ENCODE data around the gene PILRA. TPM values are rescaled to one million over a fixed set of nuclear protein-coding genes. Genes with fewer than 3 reads are reported as not detected.

PILRA gene
- total RNA-seq, 1 donor from 2014 or later: 21.6 TPM

- no peak for DNase-seq (ENCODE audit: low spot score)
These were observed 37.8 kb downstream of the PILRA start for GRCh38 chr7:100411101-100411500.

- DNase-seq (ENCODE audit: low spot score): no peak
These were observed 40.1 kb downstream of the PILRA start for GRCh38 chr7:100413346-100413745.

- no peak for DNase-seq (ENCODE audit: low spot score)
These were observed 40.6 kb downstream of the PILRA start for GRCh38 chr7:100413889-100414288.

- DNase-seq (ENCODE audit: low spot score): no peak
These were observed 42.2 kb downstream of the PILRA start for GRCh38 chr7:100415448-100415847.

- no peak for DNase-seq (ENCODE audit: low spot score)
These were observed 45.8 kb downstream of the PILRA start for GRCh38 chr7:100418930-100419659.

- no peak for DNase-seq (ENCODE audit: low spot score)
These were observed 46.5 kb downstream of the PILRA start for GRCh38 chr7:100419660-100420226.

- no peak for DNase-seq (ENCODE audit: low spot score)
These were observed 50.0 kb downstream of the PILRA start for GRCh38 chr7:100423315-100423714.

- no peak for DNase-seq (ENCODE audit: low spot score)
These were observed 52.1 kb downstream of the PILRA start for GRCh38 chr7:100425347-100425746.

GRCh38 chr7:100426516-100426915 lies 53.2 kb downstream of the PILRA start:
- no peak for DNase-seq (ENCODE audit: low spot score)

- no peak for DNase-seq (ENCODE audit: low spot score)
These were observed 54.5 kb downstream of the PILRA start for GRCh38 chr7:100427762-100428198.

- peak; percentile 97 for DNase-seq (ENCODE audit: low spot score)
These were observed 55.1 kb downstream of the PILRA start, which contains the start of gene ZCWPW1 for GRCh38 chr7:100428199-100428966. Gene ZCWPW1, minus strand, starts transcription at chr7:100428703. Its CDS starts 8,054 bp downstream, at chr7:100420649.

GRCh38 chr7:100428967-100429636 lies 55.8 kb downstream of the PILRA start:
- peak; percentile 100 for DNase-seq (ENCODE audit: low spot score)

- peak; percentile 97 for DNase-seq (ENCODE audit: low spot score)
These were observed 56.6 kb downstream of the PILRA start, which contains the start of gene MEPCE for GRCh38 chr7:100429637-100430492. Gene MEPCE, plus strand, starts transcription at chr7:100429831. Its CDS starts 188 bp downstream, at chr7:100430019.

GRCh38 chr7:100430493-100431285 lies 57.4 kb downstream of the PILRA start:
- DNase-seq (ENCODE audit: low spot score): no peak

- DNase-seq (ENCODE audit: low spot score): no peak
These were observed 58.0 kb downstream of the PILRA start for GRCh38 chr7:100431286-100431735.

GRCh38 chr7:100432053-100432452 lies 58.8 kb downstream of the PILRA start:
- DNase-seq (ENCODE audit: low spot score): no peak

GRCh38 chr7:100432621-100433275 lies 59.5 kb downstream of the PILRA start:
- no peak for DNase-seq (ENCODE audit: low spot score)

- DNase-seq (ENCODE audit: low spot score): no peak
These were observed 59.9 kb downstream of the PILRA start for GRCh38 chr7:100433276-100433591.

GRCh38 chr7:100433592-100434296 lies 60.5 kb downstream of the PILRA start:
- no peak for DNase-seq (ENCODE audit: low spot score)
